ENCODE data around the gene FAM110C.
"Not testable (repeated sequence)": the region's sequence is repeated elsewhere in the genome, so short reads cannot be mapped to it uniquely, and the experiment has no call there.

Gene FAM110C

DNA sequence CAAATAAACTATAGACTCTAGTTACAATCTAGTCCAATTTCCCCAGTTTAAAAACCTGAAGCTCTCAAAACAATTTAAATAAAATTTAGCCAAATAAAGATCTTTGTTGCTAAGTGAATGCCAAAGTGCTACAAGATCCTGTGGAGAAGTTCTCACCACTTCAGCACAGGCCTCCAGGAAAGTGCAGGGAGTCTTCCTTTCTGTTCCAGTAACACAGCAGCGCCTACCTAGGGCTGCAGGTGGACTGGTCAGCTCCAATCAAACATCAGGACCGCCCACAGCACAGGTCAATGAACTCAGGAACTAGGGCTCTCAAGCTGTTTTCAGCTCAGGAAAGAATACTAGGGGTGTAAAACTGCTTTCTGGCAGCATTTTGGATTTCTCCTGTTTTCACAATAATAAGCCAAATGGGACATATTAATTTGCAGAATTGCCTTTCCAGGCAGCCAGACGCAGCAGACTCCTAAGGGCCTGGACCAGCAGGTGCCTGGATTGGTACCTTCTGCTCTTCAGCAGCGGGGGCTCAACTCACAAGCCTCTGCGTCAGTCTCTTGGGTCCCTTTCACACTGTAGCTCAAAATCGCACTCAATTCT, 1.5 kb downstream of the FAM110C start:
- DNase-seq (ENCODE audit: low read depth): no peak

DNA sequence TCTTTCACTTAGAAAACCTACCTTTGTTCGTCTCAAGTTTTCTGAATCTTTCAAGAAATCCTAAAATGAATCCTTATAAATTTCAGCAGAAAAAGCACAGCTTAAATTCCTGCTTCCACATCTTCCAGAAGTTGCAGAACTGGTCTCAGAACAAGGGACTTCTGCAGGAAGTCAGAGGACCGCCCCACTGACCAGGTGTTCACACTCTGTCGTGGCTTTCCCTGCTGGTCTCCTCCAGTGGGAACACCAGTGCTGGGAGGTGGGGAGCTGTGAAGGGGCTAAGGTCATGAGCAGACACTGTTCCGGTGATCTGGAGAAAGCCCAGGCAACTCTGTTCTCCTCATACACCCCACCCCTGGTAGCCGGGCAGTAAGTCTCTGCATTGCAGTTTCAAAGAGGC, 3.5 kb downstream of the FAM110C start:
- no peak for DNase-seq (ENCODE audit: low read depth)

- DNase-seq (ENCODE audit: low read depth): no peak
Measured at GRCh38 chr2:40465-40864, 5.8 kb downstream of the FAM110C start.

GRCh38 chr2:38155-38554, 8.2 kb downstream of the FAM110C start:
- DNase-seq (ENCODE audit: low read depth): no peak

GRCh38 chr2:36318-36717, 10.0 kb downstream of the FAM110C start:
- DNase-seq (ENCODE audit: low read depth): no peak

- DNase-seq (ENCODE audit: low read depth): no peak
Measured at GRCh38 chr2:35852-36251, 10.5 kb downstream of the FAM110C start.

DNA sequence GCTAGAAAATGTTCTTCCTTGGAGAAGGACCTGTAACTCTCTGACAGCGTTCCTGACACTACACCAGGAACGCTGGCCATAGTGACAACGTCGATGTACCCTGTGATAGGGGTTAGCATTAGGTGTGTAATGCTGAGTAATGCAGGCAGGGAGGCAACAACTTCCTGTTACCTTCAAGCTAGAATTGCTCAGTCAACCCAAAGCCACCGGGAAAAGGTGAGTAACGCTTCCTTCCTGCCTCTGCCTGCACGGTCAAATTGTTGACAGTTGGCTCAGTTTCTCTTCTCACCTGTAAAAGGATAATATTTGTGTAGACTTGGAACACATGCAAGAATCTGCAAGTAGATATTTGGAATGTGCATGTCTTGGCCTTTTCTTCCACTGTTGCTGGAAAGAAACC, 12.7 kb downstream of the FAM110C start:
- DNase-seq (ENCODE audit: low read depth): no peak

- no peak for DNase-seq (ENCODE audit: low read depth)
Measured at GRCh38 chr2:32068-32467, 14.2 kb downstream of the FAM110C start.

- no peak for DNase-seq (ENCODE audit: low read depth)
Measured at GRCh38 chr2:29253-29652, 17.1 kb downstream of the FAM110C start.

DNA sequence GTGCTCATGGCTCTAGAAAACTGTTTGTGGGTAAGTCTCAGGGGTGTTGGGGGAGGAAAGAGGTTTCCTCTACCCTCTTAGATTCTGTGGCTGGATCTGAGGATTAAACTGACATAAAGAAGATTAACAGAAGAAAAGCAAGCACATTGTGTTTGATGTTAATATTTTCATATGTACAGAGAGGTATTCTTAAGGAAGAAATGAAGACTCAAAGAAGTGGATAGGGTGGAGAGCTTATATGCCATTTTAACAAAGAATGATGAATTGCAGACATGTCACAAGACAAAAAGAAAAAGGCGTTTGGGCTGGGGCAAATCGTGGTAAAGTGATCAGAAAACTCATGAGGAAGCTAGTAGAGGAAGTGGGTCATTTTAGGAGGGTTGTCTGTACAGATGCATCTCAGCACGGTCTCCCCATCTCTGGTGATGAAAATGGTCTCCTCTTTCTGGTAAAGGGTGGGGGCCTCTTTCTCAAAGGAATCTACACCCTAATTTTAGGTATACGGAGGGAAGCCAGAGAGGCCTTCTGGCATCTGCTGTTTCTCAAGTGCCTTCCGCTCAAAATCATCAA, 17.8 kb downstream of the FAM110C start:
- no peak for DNase-seq (ENCODE audit: low read depth)

GRCh38 chr2:26891-27290, 19.4 kb downstream of the FAM110C start:
- DNase-seq (ENCODE audit: low read depth): no peak

- DNase-seq (ENCODE audit: low read depth): no peak
Measured at GRCh38 chr2:25543-25942, 20.8 kb downstream of the FAM110C start.

- not testable (repeated sequence) for DNase-seq (ENCODE audit: low read depth)
Measured at GRCh38 chr2:24591-24990, 21.7 kb downstream of the FAM110C start.

GRCh38 chr2:24107-24506, 22.2 kb downstream of the FAM110C start:
- no peak for DNase-seq (ENCODE audit: low read depth)

DNA sequence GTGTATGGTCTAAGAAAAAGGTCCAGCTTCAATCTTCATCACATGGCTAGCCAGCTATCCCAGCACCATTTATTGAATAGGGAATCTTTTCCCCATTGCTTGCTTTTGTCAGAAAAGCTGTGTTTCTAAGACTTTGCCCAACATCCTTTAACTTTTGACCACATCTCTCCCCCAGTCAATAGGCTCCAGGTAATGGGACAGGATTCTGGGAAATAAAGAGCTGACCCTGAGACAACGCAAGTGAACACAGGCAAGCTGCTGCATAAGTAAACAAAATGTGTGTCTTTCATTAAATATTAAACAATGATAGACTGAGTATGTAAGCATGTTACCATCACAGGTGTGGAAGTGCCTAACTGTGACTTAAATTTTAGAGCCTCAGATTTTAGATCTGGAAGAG, 23.0 kb downstream of the FAM110C start:
- no peak for DNase-seq (ENCODE audit: low read depth)

DNA sequence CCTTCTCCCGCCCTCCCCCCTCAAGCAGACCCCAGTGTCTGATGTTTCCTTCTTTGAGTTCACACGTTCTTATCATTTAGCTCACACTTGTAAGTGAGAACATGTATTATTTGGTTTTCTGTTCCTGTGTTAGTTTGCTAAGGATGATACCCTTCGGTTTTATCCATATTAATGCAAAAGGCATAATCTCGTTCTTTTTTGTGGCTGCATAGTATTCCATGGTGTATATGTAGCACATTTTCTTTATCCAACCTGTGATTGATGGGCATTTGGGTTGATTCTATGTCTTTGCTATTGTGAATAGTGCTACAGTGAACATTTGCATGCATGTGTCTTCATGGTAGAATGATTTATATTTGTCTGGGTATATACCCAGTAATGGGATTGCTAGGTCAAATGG, 24.1 kb downstream of the FAM110C start:
- DNase-seq (ENCODE audit: low read depth): not testable (repeated sequence)

DNA sequence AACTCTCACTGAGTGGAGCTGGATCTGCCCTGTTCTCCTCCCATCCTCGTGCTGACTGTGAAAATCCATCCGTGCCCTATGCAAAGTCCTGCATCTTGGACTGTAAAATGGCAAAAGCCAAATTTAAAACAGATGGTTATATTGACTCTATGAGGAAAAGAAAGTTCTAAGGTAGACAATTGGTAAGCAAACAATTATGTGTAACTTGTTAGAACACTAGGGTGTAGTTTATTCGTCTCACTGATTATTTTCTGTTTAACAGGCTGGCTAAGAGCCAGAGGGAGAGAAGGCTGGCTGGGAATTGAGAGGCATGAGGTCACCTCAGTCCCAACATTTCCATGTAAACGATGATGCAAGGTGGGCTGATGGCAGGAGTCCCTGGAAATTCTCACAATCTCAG, 26.0 kb downstream of the FAM110C start:
- DNase-seq (ENCODE audit: low read depth): not testable (repeated sequence)

DNA sequence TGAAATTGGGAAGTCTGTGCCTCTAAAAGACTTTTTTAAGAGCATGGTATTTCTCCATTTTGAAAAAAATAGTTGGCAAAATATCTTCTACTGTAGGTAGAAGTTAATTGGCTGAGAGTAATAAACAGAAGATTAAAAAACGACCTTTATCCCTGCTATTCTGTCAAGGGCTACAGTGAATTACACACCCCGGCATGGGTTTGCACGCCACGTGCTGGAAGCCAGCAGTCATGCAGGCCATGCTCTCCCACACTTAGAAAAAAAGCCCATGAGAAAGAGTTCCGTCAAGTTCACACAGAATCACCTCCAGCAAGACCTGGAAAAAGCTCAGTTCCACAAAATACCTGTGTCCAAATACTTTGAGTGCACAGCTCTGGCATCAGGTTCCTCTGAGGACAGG, 26.8 kb downstream of the FAM110C start:
- DNase-seq (ENCODE audit: low read depth): no peak

GRCh38 chr2:18402-19271, 27.7 kb downstream of the FAM110C start:
- no peak for DNase-seq (ENCODE audit: low read depth)

- DNase-seq (ENCODE audit: low read depth): not testable (repeated sequence)
Measured at GRCh38 chr2:15916-16315, 30.4 kb downstream of the FAM110C start.

DNA sequence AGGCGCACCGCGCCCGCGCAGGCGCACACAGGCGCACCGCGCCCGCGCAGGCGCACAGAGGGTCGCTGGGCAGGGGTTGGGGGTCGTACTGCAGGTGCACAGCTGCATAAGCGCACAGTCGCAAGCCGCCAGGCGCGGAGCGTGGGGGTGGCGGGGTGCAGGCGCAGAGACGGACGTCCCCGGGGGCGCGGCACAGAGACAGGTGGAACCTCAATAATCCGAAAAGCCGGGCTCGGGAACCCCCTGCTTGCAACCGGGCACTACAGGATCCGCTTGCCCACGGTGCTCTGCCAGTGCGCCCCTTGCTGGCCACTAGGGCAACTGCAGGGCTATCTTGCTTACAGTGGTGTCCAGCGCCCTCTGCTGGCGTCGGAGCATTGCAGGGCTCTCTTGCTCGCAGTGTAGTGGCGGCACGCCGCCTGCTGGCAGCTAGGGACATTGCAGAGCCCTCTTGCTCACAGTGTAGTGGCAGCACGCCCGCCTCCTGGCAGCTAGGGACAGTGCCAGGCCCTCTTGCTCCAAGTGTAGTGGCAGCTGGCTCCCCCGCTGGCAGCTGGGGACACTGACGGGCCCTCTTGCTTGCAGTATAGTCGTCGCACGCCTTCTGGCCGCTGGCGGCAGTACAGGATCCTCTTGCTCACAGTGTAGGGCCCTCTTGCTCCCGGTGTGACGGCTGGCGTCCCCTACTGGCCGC, 34.9 kb downstream of the FAM110C start:
- peak; percentile 4 for DNase-seq (ENCODE audit: low read depth)

- DNase-seq (ENCODE audit: low read depth): no peak
Measured at GRCh38 chr2:10222-10875, 36.0 kb downstream of the FAM110C start.

Measured in fibroblast of the conjunctiva (primary cell).